ENCODE measurements around the gene MFN2. TPM values are rescaled to one million over a fixed set of nuclear protein-coding genes. Genes with fewer than 3 reads are reported as not detected.
"Not testable (repeated sequence)": the region's sequence is repeated elsewhere in the genome, so short reads cannot be mapped to it uniquely, and the experiment has no call there.

Gene MFN2
- total RNA-seq, 1 donor from 2014 or later = 116 TPM

- no peak for DNase-seq (ENCODE audit: low spot score)
Observed at GRCh38 chr1:12022036-12022435, 41.8 kb downstream of the MFN2 start.

DNA sequence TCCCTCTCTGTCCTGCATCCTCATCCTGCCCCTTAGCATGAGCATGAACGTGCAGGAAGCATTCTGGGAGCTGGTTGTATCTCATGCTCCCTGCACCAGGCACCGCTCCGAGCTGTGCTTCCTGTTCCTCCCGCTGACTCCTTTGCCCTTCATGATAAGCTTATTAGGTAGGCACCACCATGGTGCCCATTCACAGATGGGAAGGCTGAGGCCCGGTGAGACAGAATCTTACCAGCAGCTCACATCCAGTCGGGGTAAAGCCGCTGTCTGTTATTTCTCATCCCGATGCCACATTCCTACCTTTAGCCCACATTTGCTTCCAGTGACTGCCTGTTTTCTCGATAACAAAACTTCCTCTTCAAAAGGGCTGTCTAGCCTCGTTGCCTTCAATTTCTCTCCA is 46.3 kb downstream of the MFN2 start:
- no peak for DNase-seq (ENCODE audit: low spot score)

DNA sequence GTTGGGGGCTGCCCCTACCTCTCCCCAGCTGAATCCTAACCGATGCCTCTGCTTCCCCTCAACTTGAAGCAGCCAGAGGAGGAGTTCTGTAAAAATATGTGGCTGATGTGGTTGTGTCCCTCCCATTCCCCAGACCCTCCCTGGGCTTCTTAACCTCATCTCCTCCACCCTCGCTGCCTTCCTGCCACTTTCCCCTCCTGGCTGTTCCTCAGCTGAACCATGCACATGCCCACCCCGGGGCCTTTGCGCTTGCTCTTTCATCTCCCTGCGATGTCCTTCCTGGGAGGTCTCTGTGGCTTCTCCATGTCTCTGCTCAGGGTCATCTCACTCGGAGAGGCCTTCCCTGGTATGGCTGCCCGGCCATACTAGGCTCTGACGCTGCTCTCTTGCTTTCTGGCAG is 48.0 kb downstream of the MFN2 start:
- no peak for DNase-seq (ENCODE audit: low spot score)

DNA sequence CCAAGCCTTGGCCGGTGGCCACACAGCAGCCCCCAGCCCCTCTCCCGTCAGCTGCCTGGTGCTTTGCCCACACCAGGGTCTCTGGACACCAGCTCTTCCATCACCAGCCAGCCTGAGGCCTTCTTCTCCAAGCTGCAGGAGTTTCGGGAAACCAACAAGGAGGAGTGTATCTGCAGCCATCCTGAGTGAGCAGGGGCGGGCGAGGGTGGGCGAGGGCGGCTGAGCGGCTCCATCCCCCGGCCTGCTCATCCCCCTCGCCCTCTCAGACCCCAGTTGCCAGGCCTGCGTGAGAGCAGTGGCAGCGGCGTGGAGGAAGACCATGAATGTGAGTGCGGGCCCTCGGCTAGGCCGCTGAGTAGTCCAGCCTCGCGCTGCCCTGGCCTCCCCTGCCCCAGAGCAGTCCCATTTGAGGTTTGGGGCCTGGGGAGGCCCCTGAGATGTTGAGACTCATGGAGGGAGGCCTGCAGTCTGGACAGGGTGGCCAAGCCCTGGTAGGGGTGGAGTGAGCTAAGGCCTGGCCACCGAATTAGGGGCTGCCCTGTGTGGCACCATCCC is 48.8 kb downstream of the MFN2 start:
- no peak for DNase-seq (ENCODE audit: low spot score)

GRCh38 chr1:12029720-12030339 is 49.6 kb downstream of the MFN2 start:
- no peak for DNase-seq (ENCODE audit: low spot score)

DNA sequence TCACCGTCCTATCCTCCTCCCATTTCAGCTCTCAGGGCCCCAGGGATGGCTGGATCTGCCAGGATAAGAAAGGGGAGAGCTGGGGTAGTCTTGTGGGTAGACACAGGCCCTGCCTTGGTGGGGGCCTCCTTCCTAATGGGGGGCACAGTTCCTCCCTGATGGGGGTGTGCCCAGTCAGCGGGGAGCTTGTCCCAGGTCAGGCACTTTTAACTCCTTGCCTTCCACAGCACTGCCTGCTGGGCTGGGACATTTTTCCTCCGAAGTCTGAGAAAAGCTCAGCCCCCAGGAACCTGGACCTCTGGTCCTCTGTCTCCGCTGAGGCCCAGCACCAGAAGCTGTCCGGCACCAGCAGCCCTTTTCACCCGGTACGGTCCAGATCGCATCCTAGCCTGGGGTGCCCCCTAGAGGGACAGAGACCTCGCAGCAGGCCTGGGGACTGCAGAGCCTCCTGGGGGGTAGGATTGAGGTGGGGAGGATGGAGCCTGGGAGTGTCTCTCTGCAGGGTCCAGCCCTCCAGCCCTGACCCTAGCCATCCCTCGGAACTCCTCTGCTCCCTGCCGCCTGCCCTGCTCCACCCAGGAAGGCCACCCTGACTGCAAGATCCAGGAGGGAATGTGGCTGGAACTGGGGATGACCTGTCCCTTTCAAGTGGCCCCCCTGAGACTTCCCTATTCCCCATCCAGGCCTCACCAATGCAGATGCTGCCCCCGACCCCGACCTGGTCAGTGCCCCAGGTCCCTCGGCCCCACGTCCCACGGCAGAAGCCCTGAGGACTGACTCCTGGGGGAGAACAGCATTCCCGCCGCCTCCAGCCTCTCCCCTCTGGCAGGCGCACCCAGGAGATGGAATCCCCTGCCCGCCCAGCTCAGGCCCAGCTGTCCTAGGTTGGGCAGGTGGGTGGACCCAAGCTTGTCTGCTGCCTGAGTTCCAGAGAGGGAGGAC is 51.1 kb downstream of the MFN2 start:
- DNase-seq (ENCODE audit: low spot score) = no peak

DNA sequence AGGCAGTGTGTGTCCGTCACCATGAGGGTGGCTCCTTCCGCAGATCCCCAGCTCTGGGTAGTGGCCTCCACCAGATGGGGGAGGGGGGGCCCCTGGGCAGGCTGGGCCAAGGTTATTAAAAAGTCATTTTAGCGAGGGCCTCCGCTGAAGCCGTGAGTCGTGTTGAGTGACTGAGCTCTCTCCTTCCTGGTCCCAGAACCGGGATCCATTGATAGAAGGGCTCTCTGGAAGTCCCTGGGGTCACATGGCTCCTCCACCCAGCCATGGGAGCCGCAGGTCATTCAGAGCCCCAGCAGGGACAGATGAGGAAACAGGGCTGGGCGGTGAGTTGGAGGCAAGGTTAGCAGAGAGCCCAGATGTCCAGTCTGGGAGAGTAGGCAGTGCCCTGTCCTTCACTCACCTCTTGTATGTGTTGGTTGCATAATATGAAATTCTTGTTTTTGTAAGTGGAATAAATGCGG is 51.9 kb downstream of the MFN2 start:
- DNase-seq (ENCODE audit: low spot score) = no peak

DNA sequence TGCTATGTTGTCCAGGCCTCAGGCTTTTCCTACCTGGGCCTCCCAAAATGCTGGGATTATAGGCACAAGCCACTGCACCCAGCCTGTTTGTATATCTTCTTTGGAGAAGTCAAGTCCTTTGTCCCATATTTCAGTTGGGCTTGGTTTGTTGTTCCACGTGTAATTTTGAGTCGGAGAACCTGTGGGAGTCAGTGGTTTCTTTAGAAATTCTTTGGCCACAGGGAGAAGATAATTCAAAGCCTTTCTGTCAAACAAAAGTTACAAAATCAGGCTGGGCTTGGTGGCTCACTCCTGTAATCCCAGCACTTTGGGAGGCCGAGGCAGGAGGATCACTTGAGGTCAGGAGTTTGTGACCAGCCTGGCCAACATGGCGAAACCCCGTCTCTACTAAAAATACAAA is 53.2 kb downstream of the MFN2 start:
- DNase-seq (ENCODE audit: low spot score) = not testable (repeated sequence)

DNA sequence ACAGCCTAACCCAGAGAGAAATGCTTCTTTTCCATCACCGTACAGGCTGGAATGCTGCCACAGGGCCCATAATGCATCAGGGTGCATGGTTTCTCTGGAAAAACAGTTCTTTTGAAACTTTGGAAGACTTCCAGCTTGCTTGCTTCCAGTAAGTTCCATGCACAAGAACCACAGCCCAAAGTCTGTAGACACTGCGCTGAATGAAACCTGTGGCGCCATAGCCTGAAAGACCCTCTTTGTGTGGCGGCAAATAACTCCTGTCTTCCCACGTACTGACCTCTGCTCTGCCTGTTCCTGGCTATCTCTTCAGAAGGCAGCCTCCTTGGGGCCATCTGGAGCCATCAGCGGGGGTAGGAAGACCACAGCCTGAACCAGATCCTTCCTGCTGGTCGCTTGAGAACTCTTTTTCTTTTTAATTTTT is 54.1 kb downstream of the MFN2 start:
- no peak for DNase-seq (ENCODE audit: low spot score)

DNA sequence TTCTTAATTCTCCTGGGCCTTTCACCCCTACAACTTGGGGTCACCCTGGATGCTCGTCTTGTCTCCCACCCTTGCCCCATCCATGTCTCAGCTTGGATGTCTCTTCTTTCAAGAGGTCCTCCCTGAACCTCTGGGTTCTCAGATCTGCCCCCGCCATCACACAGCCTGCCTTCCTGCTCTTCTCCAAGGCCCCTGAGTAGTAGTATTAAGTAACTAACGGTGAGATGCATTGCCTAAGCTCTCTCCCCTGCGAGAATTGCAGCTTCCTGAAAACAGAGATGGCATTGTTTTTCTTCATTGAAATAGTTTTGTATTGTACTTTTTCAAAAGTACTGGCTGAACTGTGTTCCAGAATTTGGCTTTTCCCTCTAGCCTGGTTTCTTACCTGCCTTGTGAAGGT is 55.1 kb downstream of the MFN2 start:
- no peak for DNase-seq (ENCODE audit: low spot score)

GRCh38 chr1:12037486-12038355 is 57.5 kb downstream of the MFN2 start:
- no peak for DNase-seq (ENCODE audit: low spot score)

DNA sequence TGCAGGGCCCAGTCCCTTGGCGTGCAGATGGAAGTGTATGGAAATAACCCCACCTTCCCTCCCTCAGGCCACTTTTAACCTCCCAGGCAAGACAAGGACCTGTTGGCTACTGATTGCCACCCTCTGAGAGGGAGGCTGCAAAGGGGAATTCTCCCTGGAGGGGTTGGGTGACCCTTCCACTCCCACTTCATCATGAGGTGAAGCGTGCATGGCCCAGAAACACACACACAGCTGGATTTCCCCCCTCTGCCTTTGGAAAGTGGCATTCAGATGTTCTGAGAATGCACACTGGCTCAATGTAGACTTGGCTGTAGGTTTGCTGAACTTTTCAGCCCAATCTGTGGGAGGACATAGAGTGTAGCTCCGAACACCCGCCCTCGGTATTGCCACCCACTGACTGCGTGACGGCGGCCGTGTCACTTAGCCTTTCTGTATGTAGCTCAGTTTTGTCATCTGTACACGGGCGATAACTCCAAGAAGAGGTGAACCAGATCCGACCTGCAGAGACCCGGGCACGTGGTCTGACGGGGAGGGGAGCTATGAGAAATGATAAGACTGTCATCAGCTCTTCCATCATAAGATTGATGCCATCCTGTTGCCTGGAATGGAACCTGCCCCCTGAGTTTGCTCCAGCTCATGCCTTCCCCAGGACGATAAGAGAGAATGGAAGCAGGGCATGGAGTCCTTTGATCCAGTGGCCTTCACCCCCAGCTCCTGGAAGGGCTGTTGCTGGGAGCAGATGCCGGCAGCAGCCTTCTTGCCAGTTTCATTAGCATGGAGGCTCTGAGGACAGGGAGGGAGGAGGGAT is 58.3 kb downstream of the MFN2 start:
- no peak for DNase-seq (ENCODE audit: low spot score)

DNA sequence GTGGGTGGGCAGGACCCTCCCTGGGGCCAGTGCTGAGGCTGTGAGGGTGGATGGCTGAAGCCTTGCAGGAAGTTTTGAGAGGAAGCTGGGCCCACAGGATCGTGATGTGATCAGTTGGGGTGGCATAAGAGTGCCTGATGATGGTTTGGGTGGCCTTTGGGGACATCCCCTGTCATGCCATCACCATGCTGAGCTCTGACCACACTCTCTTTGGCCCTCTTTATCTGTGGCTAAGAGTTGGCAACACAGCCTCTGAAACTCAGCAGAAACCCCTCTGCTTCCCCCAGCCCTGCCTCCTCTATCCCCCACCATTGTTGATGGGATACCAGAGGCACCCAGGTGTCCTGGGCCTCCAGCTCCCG is 58.9 kb downstream of the MFN2 start:
- no peak for DNase-seq (ENCODE audit: low spot score)

GRCh38 chr1:12039824-12040456 is 59.7 kb downstream of the MFN2 start:
- not testable (repeated sequence) for DNase-seq (ENCODE audit: low spot score)

DNA sequence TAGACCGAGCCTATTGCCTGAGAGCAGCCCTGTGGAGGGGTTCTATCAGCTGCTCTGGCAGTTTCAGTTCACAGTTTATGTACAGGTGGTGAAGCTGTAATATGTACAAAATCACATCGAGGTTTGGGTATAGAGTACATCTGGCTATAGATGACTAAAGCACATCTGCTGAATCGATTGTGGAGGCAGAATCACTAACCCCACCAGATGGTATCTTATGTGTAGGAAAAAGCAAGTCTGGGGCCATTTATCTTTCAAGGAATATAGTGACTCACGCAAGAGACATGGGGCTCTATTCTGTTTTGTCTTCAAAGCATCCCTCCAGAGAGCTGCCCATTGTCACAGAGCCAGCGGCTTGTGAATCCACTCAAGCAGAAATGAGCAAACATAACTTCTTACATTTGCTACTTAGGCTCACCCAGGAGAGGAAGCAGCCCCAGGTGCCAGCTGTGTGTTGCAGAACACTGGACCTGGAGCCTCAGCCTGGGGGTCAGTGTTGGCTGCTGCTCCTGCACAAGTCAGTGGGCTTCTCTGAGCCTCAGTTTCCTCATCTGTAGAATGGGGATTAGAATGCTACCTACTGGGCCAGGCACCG is 60.3 kb downstream of the MFN2 start:
- no peak for DNase-seq (ENCODE audit: low spot score)

- not testable (repeated sequence) for DNase-seq (ENCODE audit: low spot score)
Observed at GRCh38 chr1:12044187-12044877, 64.1 kb downstream of the MFN2 start.

GRCh38 chr1:12046749-12047119 is 66.5 kb downstream of the MFN2 start:
- no peak for DNase-seq (ENCODE audit: low spot score)

- DNase-seq (ENCODE audit: low spot score) = no peak
Observed at GRCh38 chr1:12047120-12047876, 67.1 kb downstream of the MFN2 start.

GRCh38 chr1:12048372-12048771 is 68.1 kb downstream of the MFN2 start:
- no peak for DNase-seq (ENCODE audit: low spot score)
